Upper lobe of left lung (tissue), 4 donors: ENCODE data around the gene PHF21A.

Experiments used
- POLR2A ChIP-seq, 4 donors: fragments of 450-650 bp; IDR thresholded peaks; one replicate each; pipeline ENCODE4 v1.5.1; 2016 to 2017; ENCODE audit warnings: antibody characterized with exemption in 4 of 4, mild to moderate bottlenecking in 2 of 4
- POLR2AphosphoS5 ChIP-seq, 2 donors: sonication (generic); formaldehyde crosslinking; IDR thresholded peaks; one replicate each; pipeline ENCODE4 v1.5.1; 2017; ENCODE audit warnings: antibody characterized with exemption in 2 of 2

GRCh38 chr11:46057489-46057888, 63.8 kb downstream of the PHF21A start:
- TF ChIP-seq POLR2AphosphoS5 (IDR thresholded peaks at IDR 0.05) = no peak
- TF ChIP-seq POLR2A (IDR thresholded peaks at IDR 0.05) = no peak
